HL-60 (cell line): Measurements from ENCODE around the gene NRP2.

Experiments
- GABPA ChIP-seq: IDR thresholded peaks from 2 replicates; pipeline ENCODE4 v1.6.1; 2012; ENCODE audit warnings: low read depth
- POLR2AphosphoS5 ChIP-seq: IDR thresholded peaks from 2 replicates; pipeline ENCODE4 v1.6.1; 2012; ENCODE audit warnings: low read depth
- TF ChIP-seq, protein P1 (sequence below): IDR thresholded peaks from one replicate; pipeline ENCODE4 v1.5.1; 2011; ENCODE audit warnings: low read length, control low read depth, inconsistent platforms; ENCODE audit not compliant: insufficient read depth
- TF ChIP-seq, protein P2 (sequence below): IDR thresholded peaks from 2 replicates; pipeline ENCODE4 v1.6.1; 2012; ENCODE audit warnings: low read depth; ENCODE audit not compliant: insufficient replicate concordance

DNA sequence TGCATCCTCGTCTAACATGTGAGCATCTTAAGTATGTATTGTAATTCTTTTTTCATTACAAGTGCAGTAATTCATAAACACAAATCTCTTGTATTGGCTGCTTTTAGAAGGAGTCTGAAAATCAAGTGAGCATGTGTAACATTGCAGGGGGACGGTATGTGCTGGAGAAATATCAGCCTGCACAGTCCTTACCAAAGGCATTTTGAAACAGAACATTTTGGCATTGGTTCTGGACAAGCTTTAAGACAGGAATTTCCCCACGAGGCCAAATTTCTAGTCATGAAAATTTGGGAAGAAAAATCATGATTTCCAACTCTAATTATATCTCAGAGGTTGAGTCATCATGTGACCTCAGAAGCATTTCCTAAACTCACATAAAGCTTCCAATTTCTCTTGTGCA is 24.7 kb upstream of the NRP2 start:
- TF ChIP-seq, protein P1, sequence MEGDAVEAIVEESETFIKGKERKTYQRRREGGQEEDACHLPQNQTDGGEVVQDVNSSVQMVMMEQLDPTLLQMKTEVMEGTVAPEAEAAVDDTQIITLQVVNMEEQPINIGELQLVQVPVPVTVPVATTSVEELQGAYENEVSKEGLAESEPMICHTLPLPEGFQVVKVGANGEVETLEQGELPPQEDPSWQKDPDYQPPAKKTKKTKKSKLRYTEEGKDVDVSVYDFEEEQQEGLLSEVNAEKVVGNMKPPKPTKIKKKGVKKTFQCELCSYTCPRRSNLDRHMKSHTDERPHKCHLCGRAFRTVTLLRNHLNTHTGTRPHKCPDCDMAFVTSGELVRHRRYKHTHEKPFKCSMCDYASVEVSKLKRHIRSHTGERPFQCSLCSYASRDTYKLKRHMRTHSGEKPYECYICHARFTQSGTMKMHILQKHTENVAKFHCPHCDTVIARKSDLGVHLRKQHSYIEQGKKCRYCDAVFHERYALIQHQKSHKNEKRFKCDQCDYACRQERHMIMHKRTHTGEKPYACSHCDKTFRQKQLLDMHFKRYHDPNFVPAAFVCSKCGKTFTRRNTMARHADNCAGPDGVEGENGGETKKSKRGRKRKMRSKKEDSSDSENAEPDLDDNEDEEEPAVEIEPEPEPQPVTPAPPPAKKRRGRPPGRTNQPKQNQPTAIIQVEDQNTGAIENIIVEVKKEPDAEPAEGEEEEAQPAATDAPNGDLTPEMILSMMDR: no peak
- TF ChIP-seq POLR2AphosphoS5 (no peak), GABPA (no peak)
- TF ChIP-seq, protein P2, sequence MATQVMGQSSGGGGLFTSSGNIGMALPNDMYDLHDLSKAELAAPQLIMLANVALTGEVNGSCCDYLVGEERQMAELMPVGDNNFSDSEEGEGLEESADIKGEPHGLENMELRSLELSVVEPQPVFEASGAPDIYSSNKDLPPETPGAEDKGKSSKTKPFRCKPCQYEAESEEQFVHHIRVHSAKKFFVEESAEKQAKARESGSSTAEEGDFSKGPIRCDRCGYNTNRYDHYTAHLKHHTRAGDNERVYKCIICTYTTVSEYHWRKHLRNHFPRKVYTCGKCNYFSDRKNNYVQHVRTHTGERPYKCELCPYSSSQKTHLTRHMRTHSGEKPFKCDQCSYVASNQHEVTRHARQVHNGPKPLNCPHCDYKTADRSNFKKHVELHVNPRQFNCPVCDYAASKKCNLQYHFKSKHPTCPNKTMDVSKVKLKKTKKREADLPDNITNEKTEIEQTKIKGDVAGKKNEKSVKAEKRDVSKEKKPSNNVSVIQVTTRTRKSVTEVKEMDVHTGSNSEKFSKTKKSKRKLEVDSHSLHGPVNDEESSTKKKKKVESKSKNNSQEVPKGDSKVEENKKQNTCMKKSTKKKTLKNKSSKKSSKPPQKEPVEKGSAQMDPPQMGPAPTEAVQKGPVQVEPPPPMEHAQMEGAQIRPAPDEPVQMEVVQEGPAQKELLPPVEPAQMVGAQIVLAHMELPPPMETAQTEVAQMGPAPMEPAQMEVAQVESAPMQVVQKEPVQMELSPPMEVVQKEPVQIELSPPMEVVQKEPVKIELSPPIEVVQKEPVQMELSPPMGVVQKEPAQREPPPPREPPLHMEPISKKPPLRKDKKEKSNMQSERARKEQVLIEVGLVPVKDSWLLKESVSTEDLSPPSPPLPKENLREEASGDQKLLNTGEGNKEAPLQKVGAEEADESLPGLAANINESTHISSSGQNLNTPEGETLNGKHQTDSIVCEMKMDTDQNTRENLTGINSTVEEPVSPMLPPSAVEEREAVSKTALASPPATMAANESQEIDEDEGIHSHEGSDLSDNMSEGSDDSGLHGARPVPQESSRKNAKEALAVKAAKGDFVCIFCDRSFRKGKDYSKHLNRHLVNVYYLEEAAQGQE: no peak
